Subcutaneous preadipocyte (primary cell): ENCODE measurements around the gene GOLGA6L1. TPM values are rescaled to one million over a fixed set of nuclear protein-coding genes. Genes with fewer than 3 reads are reported as not detected.

Source experiments
- small RNA-seq: library from RNA; depleted of rRNA; stranded (forward); fragments of <200 nt; gene quantifications from one replicate; pipeline ENCODE3, GENCODE V24; 2012
- total RNA-seq: library from RNA; depleted of rRNA; stranded (reverse); fragments of >200 nt; gene quantifications from 2 replicates; pipeline ENCODE4 v1.2.3, GENCODE V29; 2012

Gene GOLGA6L1, protein sequence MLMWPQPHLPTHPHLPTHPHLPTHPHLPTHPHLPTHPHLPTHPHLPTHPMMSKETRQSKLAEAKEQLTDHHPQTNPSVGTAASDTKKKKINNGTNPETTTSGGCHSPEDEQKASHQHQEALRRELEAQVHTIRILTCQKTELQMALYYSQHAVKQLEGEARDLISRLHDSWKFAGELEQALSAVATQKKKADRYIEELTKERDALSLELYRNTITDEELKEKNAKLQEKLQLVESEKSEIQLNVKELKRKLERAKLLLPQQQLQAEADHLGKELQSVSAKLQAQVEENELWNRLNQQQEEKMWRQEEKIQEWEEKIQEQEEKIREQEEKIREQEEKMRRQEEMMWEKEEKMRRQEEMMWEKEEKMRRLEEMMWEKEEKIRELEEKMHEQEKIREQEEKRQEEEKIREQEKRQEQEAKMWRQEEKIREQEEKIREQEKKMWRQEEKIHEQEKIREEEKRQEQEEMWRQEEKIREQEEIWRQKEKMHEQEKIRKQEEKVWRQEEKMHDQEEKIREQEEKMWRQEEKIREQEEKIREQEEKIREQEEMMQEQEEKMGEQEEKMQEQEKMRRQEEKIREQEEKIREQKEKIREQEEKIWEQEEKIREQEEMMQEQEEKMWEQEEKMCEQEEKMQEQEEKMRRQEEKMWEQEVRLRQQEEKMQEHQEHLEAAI
- not detected in 2 replicates for total RNA-seq

GRCh38 chr15:23136722-23137121 lies at the start of gene GOLGA6L1:
Gene GOLGA6L1, minus strand, starts transcription at chr15:23136822. Its CDS starts 91 bp downstream, at chr15:23136731.

Small RNA genes lying within 50 kb of the gene (small RNA-seq; reads per million reads assigned to genes)
- not detected for gene RN7SL106P

Other genes with a start within 250 kb of the GOLGA6L1 start
- gene CYFIP1, start 156.5 kb downstream of the GOLGA6L1 start, total RNA-seq, result 107 and 114 TPM in 2 replicates
- 19.5 and 35.8 TPM in 2 replicates for gene TUBGCP5, start 97.3 kb downstream of the GOLGA6L1 start, total RNA-seq
- not detected in 2 replicates for gene GOLGA6L26, start 197.4 kb upstream of the GOLGA6L1 start, total RNA-seq
- not detected in 2 replicates for gene GOLGA8S, start 217.9 kb upstream of the GOLGA6L1 start, total RNA-seq